HCEC 1CT (cell line): ENCODE measurements around the gene IKZF3.
"Not testable (repeated sequence)": the region's sequence is repeated elsewhere in the genome, so short reads cannot be mapped to it uniquely, and the experiment has no call there.

Experiments used
- DNase-seq: peaks from one replicate; pipeline ENCODE4 v3.0.0-alpha.2; 2017

The IKZF3 gene

DNA sequence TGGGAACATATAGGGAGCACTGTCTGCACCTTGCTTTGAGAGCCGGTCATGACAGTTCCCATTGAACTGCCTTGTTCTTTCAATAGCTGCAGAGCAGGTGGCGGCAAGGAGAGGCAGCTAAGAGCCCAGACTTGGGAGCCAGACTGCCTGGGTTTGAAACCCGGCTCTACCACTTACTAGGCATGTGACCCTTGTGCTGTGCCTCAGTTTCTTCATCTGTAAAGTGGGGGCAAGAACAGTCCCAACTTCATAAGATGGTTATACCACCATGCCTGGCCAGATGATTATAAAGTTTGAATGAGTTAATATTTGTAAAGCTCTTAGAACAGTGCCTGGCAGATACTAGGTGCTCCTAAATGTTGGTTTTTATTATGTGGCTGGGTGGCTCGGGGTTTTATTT, 149.9 kb downstream of the IKZF3 start:
- no peak for DNase-seq

DNA sequence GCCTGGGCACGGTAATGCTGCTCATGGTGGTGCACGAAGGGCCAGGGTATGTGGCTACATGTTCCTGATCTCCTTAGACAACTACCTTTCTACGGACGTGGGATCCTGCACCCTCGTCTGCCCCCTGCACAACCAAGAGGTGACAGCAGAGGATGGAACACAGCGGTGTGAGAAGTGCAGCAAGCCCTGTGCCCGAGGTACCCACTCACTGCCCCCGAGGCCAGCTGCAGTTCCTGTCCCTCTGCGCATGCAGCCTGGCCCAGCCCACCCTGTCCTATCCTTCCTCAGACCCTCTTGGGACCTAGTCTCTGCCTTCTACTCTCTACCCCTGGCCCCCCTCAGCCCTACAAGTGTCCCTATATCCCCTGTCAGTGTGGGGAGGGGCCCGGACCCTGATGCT, 152.3 kb downstream of the IKZF3 start:
- no peak for DNase-seq

DNA sequence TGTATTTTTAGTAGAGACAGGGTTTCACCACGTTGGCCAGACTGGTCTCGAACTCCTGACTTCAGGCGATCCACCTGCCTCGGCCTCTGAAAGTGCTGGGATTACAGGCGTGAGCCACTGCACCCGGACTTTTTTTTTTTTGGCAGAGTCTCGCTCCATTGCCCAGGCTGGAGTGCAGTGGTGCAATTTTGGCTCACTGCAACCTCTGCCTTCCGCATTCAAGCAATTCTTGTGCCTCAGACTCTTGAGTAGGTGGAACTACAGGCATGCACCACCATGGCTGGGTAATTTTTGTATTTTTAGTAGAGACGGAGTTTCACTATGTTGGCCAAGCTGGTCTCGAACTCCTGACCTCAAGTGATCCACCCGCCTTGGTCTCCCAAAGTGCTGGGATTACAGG, 153.0 kb downstream of the IKZF3 start:
- DNase-seq: not testable (repeated sequence)

DNA sequence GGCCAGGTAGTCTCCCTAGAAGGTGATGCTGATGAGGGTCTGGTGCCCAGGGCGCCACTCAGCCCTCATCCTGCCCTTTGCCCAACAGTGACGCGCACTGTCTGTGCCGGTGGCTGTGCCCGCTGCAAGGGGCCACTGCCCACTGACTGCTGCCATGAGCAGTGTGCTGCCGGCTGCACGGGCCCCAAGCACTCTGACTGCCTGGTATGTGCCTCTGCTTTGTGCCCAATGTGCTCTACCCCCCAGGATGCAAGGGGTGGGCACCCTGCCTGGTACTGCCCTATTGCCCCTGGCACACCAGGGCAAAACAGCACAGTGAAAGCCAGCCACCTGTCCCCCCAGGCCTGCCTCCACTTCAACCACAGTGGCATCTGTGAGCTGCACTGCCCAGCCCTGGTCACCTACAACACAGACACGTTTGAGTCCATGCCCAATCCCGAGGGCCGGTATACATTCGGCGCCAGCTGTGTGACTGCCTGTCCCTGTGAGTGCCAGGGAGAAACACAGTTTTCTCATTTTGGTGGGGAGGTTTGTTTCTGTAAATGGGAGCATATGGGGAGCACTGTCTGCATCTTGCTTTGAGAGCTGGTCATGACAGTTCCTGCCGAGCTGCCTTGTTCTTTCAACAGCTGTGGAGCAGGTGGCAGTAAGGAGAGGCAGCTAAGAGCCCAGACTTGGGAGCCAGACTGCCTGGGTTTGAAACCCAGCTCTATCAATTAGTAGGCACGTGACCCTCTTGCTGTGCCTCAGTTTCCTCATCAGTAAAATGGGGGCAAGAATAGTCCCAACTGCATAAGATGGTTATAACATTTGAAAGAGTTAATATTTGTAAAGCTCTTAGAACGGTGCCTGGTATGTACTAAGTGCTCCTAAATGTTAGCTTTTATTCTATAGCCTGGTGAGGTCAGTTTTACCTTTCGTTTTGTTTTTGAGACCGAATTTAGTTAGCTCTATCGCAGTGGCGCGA, 153.8 kb downstream of the IKZF3 start:
- no peak for DNase-seq

DNA sequence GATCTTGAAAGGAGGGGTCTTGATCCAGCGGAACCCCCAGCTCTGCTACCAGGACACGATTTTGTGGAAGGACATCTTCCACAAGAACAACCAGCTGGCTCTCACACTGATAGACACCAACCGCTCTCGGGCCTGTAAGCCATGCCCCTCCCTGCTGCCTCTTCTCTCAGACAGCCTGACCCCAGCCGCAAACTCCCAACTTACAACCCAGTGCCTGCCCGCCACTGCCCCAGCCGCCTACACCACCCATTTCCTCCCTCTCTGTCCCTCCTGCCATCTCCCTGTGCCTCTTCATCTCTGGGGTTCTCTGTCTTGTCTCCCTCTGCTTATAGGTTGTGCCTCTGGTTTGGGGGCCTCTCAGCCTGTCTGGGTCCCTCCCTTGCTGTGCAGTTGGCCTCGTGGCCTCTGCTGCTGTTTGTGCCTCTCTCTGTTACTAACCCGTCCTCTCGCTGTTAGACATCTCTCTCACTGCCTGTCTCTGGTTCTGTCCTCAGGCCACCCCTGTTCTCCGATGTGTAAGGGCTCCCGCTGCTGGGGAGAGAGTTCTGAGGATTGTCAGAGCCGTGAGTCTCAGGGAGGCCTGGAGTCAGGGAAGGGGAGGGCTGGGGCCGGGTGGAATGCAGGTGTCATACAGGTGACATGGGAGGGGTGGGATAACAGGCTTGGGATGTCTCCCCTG, 154.7 kb downstream of the IKZF3 start:
- no peak for DNase-seq
